NCI-H748 (cell line): ENCODE data around the gene EXOSC2.

ENCODE experiments used
- DNase-seq: peaks from one replicate; lab custom pipeline; 2025; ENCODE audit not compliant: unreplicated experiment; lab: John Stamatoyannopoulos, UW

EXOSC2 gene, protein sequence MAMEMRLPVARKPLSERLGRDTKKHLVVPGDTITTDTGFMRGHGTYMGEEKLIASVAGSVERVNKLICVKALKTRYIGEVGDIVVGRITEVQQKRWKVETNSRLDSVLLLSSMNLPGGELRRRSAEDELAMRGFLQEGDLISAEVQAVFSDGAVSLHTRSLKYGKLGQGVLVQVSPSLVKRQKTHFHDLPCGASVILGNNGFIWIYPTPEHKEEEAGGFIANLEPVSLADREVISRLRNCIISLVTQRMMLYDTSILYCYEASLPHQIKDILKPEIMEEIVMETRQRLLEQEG

DNA sequence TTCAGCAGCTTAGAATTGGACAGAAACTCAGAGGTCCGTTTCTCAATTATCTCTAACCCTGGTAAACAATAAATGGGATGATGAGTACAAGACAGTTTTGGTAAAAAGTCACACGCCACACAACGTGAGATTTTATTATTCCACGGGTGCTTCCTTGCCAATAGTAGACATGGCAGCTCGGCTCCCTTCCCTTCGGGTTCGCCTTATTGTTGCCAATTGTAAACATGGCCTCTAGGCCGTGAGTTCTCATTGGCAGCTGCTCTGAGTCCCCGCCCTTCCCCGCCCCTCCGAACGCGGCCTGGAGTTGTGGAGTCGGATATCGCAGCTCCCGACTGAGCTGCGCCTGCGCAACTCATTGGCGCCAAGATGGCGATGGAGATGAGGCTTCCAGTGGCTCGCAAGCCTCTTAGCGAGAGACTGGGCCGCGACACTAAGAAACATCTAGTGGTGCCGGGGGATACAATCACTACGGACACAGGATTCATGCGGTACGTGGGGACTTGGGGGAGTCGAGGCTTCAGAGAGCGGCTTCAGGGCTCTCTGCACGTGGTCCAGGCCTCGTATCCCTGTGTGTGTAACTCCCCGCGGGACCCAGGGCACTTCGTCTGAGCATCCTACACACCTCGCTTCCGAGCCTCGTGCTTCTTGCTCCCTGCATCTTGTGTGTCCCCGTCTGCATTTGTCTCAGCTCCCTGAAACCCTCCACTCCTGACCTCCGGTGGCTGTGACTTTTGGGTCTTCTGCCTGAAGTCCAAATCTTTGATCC is at the start of gene EXOSC2:
Gene EXOSC2 (plus strand): TSS at position 355 of the 766 bp plus-strand sequence. CDS start 12 bp downstream, at position 367.
- peak; percentile 99 for DNase-seq

DNA sequence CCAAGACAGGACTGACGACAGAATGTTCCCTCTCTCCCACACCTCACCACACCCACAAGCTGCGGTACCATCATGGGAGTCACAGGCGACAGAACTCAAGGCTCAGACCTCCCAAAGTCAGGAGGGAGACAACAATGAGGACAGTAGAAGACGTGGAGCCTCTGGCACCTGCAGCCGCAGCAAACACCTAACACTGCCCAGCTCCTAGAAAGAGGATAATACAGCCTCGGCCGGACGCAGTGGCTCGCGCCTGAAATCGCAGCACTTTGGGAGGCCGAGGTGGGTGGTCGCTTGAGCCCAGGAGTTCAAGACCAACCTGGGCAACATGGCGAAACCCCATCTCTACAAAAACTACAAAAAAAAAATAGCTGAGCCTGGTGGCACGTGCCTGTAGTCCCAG is 42.4 kb upstream of the EXOSC2 start:
- DNase-seq: no peak

DNA sequence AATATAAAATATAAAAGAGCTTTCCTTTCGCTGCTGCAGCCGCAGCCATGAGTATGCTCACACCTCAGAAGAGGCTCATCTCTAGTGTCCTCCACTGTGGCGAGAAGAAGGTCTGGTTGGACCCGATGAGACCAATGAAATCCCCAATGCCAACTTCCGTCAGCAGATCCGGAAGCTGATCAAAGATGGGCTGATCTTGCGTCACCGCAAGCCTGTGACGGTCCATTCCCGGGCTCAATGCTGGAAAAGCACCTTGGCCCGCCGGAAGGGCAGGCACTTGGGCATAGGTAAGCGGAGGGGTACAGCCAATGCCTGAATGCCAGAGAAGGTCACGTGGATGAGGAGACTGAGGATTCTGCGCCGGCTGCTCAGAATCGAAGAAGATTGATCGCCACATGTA is 41.8 kb upstream of the EXOSC2 start:
- DNase-seq: no peak

GRCh38 chr9:130654879-130655278 is 38.7 kb upstream of the EXOSC2 start:
- DNase-seq: no peak

DNA sequence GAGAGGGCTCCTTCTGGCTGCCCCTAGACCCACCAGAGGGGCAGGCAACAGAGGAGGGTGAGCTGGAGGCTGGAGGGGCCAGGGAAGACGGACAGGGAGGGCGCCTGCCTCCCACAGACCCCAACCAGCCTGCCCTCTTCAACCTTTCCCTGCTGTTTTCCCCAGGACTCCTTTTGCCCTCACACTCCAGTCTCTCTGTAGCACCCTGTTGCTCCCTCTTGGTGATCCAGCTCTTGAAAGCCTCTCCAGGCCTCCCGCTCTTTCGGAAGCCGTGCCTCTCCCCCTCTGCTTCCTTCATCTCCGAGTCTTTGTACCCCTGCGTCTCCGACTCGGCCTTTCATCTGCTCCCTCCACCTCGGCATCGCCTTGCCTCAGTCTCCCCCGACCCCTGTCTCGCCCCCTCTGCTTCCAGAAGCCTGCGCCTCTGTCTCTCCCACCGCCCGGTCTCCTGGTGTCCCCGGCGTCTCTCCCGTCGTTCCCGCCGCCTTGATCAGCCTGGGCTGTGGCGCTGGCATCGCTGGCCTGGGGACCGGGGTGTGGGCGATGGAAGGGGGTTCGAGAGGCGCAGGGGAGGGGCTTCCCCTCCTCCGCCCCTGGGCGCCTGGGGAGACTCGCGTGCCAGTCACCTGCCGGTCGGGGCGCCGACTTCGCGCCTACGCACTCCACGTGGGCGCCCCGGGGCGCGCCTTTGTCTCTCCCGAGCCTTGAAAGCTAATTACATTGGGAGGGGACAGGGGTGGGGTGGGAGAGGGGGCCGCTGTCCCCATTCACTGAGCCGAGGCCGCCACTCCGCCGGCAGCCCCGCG is 34.5 kb upstream of the EXOSC2 start:
- peak; percentile 27 for DNase-seq

DNA sequence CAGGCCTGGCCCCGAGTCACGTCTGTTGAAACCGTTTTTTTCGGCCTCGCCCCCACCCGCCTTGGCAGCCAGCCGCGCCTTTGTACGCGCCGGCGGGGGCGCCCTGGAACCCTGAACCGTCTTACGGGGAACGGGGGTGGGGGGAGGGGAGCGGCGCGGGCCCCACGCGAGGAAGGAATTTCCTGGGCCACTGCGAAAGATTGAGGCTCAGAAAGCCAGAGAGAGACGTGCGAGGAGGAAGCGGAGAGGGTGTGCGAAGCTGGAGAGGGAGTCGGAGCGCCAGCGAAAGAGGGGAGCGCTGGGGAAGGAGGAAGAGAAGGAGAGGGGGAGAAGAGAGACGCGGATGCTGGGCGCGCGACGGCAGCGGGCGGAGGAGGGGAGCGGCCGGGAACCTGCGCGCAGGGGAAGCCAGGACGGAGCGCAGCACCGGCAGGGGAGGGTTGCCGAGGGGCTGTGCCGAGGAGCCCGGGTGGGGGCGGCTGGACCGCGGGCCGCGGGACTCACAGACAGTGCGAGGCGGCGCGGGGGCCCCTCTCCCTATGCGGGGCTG is 33.8 kb upstream of the EXOSC2 start:
- peak; percentile 51 for DNase-seq

GRCh38 chr9:130660326-130660682 is 33.3 kb upstream of the EXOSC2 start:
- peak; percentile 40 for DNase-seq

- DNase-seq: peak; percentile 29
These were observed 32.7 kb upstream of the EXOSC2 start for GRCh38 chr9:130660683-130661450.

DNA sequence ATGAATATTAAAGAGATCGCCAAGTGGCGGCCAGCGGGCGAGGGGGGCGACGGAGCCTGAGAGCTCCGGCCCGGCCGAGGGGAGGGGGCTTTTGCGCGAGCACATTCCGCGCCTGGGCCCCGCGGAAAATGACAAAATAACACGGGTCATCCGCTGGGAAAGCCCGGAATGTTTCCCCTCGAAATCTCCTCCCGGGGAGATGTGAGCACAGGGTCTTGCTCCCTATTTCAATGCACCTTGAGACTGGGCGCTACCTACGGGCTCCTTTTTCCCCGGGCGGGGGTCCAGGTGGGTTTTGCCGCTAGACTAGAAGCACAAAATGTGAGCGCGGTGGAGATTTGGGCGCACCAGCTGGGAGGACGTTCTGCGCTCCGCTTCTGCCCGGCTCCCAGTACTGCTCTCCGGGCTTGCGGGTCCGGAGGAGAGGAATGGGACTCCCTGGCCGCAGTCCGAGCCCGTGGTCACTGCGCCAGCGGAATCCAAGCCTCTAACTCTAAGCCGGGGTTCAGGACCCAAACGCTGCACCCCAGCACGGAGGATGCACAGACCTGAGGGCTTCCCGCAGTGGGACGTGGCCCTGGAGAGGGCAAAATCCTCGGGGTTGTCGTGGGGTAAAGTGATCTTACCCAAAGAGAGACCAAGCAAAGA is 32.0 kb upstream of the EXOSC2 start:
- peak; percentile 18 for DNase-seq

DNA sequence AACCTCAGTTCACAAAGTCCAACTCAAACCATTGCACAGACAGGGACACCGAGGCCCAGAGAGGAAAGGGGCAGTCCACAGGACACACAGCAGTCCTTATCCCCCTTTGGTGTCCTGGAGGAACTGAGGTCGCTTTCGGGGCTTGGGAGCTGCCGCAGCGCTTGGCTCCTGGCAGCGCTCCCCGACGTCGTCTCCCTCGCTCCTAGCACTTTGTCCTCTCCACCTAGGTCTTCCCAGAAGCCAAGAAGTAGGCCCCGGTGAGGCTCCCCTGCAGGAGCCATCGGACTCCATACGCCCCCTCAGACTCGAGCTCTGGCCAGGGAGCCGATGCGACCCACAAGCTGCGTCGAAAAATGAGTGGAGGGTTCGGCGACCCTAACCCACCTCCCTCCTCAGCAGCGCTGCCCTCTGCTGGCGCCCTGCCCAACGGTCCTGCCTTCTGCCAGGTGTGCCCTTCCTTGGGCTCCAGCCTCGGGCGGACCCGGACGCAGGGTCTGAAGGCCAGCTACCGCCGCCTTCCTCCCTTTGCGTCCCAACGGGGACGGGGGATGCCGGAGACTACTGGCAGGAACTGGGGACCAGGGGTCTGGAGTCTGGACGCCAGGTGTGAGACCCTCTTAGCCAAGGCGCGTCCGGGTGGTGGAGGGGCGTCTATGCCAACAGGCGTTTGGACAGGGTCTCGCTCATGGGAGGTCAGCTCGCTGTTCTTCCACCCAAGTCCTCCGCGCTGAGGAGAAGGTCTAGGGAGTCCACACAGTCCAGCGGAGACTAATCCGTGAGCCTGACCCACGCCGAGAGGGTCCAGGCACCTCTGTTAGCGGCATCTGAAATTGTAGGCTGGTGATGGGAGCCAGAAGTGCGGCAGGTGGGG is 31.2 kb upstream of the EXOSC2 start:
- DNase-seq: peak; percentile 26

DNA sequence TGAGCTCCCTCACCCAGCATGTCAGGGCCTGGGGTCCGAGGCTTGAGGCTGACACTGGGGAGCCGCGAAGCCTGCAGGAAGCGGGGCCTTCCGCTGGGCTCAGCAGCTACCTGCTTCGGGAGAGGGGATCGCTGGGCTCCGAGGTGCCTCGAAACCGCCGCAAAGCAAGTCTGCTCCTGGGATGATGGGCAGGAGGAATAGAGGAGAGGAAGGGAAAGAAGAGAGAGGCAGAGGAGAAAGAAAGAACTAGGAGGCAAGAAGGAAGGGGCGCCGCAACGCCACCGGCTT is 30.7 kb upstream of the EXOSC2 start:
- DNase-seq: peak; percentile 29

GRCh38 chr9:130663258-130663976 is 30.2 kb upstream of the EXOSC2 start:
- peak; percentile 58 for DNase-seq

DNA sequence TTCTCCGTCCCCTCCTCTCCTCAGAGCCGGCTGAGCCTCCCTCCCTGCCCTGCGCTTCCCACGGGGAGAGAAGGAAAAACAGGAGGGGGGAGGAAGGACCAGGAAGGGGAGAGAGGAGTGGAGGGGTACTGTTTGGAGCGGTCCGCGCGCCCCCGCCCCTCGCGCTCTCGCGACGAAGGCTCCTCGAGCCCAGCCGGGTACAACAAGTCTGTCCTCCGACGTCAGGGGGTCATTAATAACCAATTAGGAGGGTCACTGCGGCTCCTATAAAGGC is 29.7 kb upstream of the EXOSC2 start:
- peak; percentile 46 for DNase-seq

DNA sequence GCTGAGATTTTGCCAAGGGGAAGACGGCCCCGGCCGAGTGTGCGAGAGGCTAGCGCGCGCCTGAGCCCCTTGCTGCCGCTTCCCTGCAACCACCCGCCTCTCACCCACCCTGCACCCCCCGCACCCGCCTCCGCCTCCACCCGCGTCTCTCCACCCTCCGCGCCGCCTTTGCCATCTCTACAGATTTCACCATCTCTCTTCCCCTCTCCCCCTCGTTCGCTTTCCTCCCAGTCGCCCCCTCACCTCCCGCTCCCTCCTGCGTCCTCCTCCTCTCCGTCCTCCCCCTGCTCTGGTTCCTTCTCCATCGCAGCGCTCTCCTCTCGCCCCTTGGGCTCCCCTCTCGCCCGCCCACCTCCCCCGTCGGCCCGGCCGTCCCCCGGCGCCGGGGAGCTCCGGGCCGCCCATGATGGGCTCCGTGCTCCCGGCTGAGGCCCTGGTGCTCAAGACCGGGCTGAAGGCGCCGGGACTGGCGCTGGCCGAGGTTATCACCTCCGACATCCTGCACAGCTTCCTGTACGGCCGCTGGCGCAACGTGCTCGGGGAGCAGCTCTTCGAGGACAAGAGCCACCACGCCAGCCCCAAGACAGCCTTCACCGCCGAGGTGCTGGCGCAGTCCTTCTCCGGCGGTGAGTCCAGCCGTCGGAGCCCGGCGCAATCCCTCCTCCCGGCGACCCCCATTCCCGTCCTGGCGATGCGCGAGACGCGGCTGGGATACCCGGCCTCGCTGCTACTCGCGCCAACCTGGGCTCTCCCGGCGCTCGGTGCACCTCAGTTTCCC is 29.1 kb upstream of the EXOSC2 start, which contains the start of gene PRDM12:
Gene PRDM12 (plus strand): TSS at position 344 of the 778 bp plus-strand sequence. CDS start 60 bp downstream, at position 404.
- DNase-seq: peak; percentile 52

DNA sequence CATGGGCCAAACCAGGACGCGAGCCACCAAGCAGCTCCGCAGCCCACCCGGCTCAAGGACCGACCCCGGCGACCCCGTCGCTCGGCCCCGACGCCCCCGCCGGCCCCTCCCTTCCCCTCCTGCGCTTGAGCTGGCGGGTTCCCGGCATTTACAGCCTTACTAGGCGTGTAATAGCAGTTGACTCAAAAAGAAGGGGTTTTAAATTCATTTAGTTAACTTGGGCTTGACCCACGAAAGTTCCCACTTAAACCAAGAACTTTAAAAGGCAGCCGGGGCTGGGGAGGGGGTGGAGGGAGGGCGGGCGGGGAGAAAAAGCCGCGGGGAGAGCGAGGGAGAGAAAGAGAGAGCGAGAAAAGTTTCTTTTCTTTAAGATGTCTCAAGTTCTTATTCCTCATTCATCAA is 28.6 kb upstream of the EXOSC2 start:
- DNase-seq: peak; percentile 19

GRCh38 chr9:130665431-130666392 is 27.9 kb upstream of the EXOSC2 start:
- DNase-seq: peak; percentile 24
